WTC11 (cell line): ENCODE results near the gene TMEM100. TPM values are rescaled to one million over a fixed set of nuclear protein-coding genes. Genes with fewer than 3 reads are reported as not detected.

ENCODE experiments used
- ATAC-seq: fragments of 200-7000 bp; cut with Tn5 transposase; 2 replicates; pipeline ENCODE4 v1.10.0; 2021; ENCODE audit warnings: mild to moderate bottlenecking, moderate library complexity
- CTCF ChIA-PET: fragments of 300-600 bp; sonication (Branson Sonifier 250); formaldehyde crosslinking; loops from one replicate; lab custom pipeline; 2021; ENCODE audit warnings: antibody characterized with exemption; lab: Charles Lee
- POLR2A ChIA-PET: fragments of 350-600 bp; sonication (Branson Sonifier 250); formaldehyde crosslinking; loops from one replicate; lab custom pipeline; 2021; ENCODE audit warnings: antibody characterized with exemption; lab: Charles Lee
- DNase-seq: peaks from one replicate; pipeline ENCODE4 v3.0.0; 2021; ENCODE audit warnings: low spot score
- H3K27ac Mint-ChIP-seq: 2 replicates; pipeline ENCODE4 v1.8.0; 2021; ENCODE audit warnings: mixed read lengths
- H3K27me3 Mint-ChIP-seq: 2 replicates; pipeline ENCODE4 v1.8.0; 2021; ENCODE audit warnings: low read depth, mild to moderate bottlenecking, moderate library complexity, mixed read lengths
- H3K36me3 Mint-ChIP-seq: 2 replicates; pipeline ENCODE4 v1.8.0; 2021; ENCODE audit warnings: mixed read lengths
- H3K4me1 Mint-ChIP-seq: 2 replicates; pipeline ENCODE4 v1.8.0; 2022; ENCODE audit warnings: mixed read lengths
- H3K4me3 Mint-ChIP-seq: 2 replicates; pipeline ENCODE4 v1.8.0; 2021; ENCODE audit warnings: mild to moderate bottlenecking, moderate library complexity, mixed read lengths
- H3K9me3 Mint-ChIP-seq: 2 replicates; pipeline ENCODE4 v1.8.0; 2021; ENCODE audit warnings: mixed read lengths
- ARID4B ChIP-seq: sonication (generic); formaldehyde crosslinking; IDR thresholded peaks from 2 replicates; pipeline ENCODE4 v1.8.0; 2023; ENCODE audit warnings: missing genetic modification reagents, mild to moderate bottlenecking, borderline replicate concordance
- ATF3 ChIP-seq: sonication (generic); formaldehyde crosslinking; conservative IDR thresholded peaks from 2 replicates; pipeline ENCODE4 v1.8.1; 2022; ENCODE audit warnings: mild to moderate bottlenecking, missing genetic modification reagents
- CDX4 ChIP-seq: fragments of 250-450 bp; sonication (Bioruptor Pico); IDR thresholded peaks from 2 replicates; pipeline ENCODE4 v1.9.0; 2021; ENCODE audit warnings: moderate library complexity, mild to moderate bottlenecking, inconsistent platforms, borderline replicate concordance
- CREM ChIP-seq: sonication (generic); formaldehyde crosslinking; IDR thresholded peaks from 2 replicates; pipeline ENCODE4 v1.8.1; 2022; ENCODE audit warnings: mild to moderate bottlenecking, missing genetic modification reagents, moderate library complexity
- E2F4 ChIP-seq: sonication (generic); formaldehyde crosslinking; IDR thresholded peaks from 2 replicates; pipeline ENCODE4 v1.8.1; 2022; ENCODE audit warnings: low read depth, mild to moderate bottlenecking, moderate library complexity, missing genetic modification reagents, borderline replicate concordance
- EMX1 ChIP-seq: fragments of 250-450 bp; sonication (Bioruptor Pico); IDR thresholded peaks from 2 replicates; pipeline ENCODE4 v1.8.0; 2021; ENCODE audit warnings: mild to moderate bottlenecking
- ERG ChIP-seq: fragments of 250-450 bp; sonication (Bioruptor Pico); IDR thresholded peaks from 2 replicates; pipeline ENCODE4 v1.8.0; 2021; ENCODE audit warnings: mild to moderate bottlenecking
- GRHL2 ChIP-seq: fragments of 250-450 bp; sonication (Bioruptor Pico); IDR thresholded peaks from 2 replicates; pipeline ENCODE4 v1.8.0; 2022; ENCODE audit warnings: mild to moderate bottlenecking, moderate library complexity; ENCODE audit not compliant: insufficient replicate concordance, severe bottlenecking
- HMGA2 ChIP-seq: fragments of 250-450 bp; sonication (Bioruptor Pico); IDR thresholded peaks from 2 replicates; pipeline ENCODE4 v1.4.0; 2021; ENCODE audit warnings: mild to moderate bottlenecking, moderate library complexity
- IRF2 ChIP-seq: sonication (generic); formaldehyde crosslinking; IDR thresholded peaks from 2 replicates; pipeline ENCODE4 v1.8.0; 2022; ENCODE audit warnings: low read depth, missing genetic modification reagents, borderline replicate concordance
- JUN ChIP-seq: sonication (generic); formaldehyde crosslinking; IDR thresholded peaks from 2 replicates; pipeline ENCODE4 v1.8.0; 2023; ENCODE audit warnings: mild to moderate bottlenecking, missing genetic modification reagents
- KAT7 ChIP-seq: sonication (generic); formaldehyde crosslinking; IDR thresholded peaks from 2 replicates; pipeline ENCODE4 v1.8.1; 2023; ENCODE audit warnings: missing genetic modification reagents, mild to moderate bottlenecking, borderline replicate concordance
- MXD4 ChIP-seq: fragments of 250-450 bp; sonication (Bioruptor Pico); IDR thresholded peaks from 2 replicates; pipeline ENCODE4 v1.8.0; 2021; ENCODE audit warnings: mild to moderate bottlenecking, moderate library complexity, borderline replicate concordance
- NFATC4 ChIP-seq: fragments of 250-450 bp; sonication (Bioruptor Pico); IDR thresholded peaks from 2 replicates; pipeline ENCODE4 v1.9.0; 2021; ENCODE audit warnings: mild to moderate bottlenecking
- NFE2L1 ChIP-seq: sonication (generic); formaldehyde crosslinking; IDR thresholded peaks from 2 replicates; pipeline ENCODE4 v1.8.1; 2023; ENCODE audit warnings: missing genetic modification reagents
- USF1 ChIP-seq: sonication (generic); formaldehyde crosslinking; IDR thresholded peaks from 2 replicates; pipeline ENCODE4 v1.8.0; 2022; ENCODE audit warnings: mild to moderate bottlenecking, missing genetic modification reagents
- ZBTB43 ChIP-seq: sonication (generic); formaldehyde crosslinking; IDR thresholded peaks from 2 replicates; pipeline ENCODE4 v1.8.1; 2023; ENCODE audit warnings: mild to moderate bottlenecking, missing genetic modification reagents
- ZMAT4 ChIP-seq: fragments of 250-450 bp; sonication (Bioruptor Pico); IDR thresholded peaks from 2 replicates; pipeline ENCODE4 v1.9.0; 2021; ENCODE audit warnings: mild to moderate bottlenecking
- ZNF532 ChIP-seq: fragments of 250-450 bp; sonication (Bioruptor Pico); IDR thresholded peaks from 2 replicates; pipeline ENCODE4 v1.9.0; 2021; ENCODE audit warnings: mild to moderate bottlenecking, borderline replicate concordance
- total RNA-seq: library from RNA; stranded (reverse); gene quantifications from 3 replicates; pipeline ENCODE4 v1.2.3, GENCODE V29; 2021

Gene TMEM100
- total RNA-seq, 1 experiment from 2014 or later: 1.1 TPM

GRCh38 chr17:55748841-55749240 lies 26.2 kb upstream of the TMEM100 start (continued):
- TF ChIP-seq NFE2L1 (CRISPR knock-in tag): no peak
- no peak for TF ChIP-seq ARID4B (CRISPR knock-in tag)
- TF ChIP-seq ATF3: no peak
- no peak for TF ChIP-seq IRF2 (CRISPR knock-in tag)
- no peak for TF ChIP-seq USF1 (CRISPR knock-in tag)
- TF ChIP-seq CDX4: no peak
- no peak for TF ChIP-seq ERG
- no peak for TF ChIP-seq E2F4 (CRISPR knock-in tag)

GRCh38 chr17:55747209-55747608 lies 24.5 kb upstream of the TMEM100 start:
- H3K36me3 Mint-ChIP-seq: no peaks in the 10 kb centered on the region
- ATAC-seq (no peak), DNase-seq (no peak)
- ChIA-PET CTCF (interaction anchor here (0.8 kb wide), 1 partner anchor 12 kb away, joined by 3 read pairs; no protein-coding TSS in a partner anchor), POLR2A (no interaction called here)
- H3K9me3 Mint-ChIP-seq: no peaks in the 10 kb centered on the region
- no peaks in the 10 kb centered on the region for H3K27me3 Mint-ChIP-seq
- H3K4me3 Mint-ChIP-seq: no peak overlapping the region
- no peak overlapping the region for H3K27ac Mint-ChIP-seq
- H3K4me1 Mint-ChIP-seq: peaks cover 14% of the 10 kb centered on the region
- TF ChIP-seq EMX1 (CRISPR knock-in tag) (no peak), GRHL2 (CRISPR knock-in tag) (no peak), KAT7 (CRISPR knock-in tag) (no peak), MXD4 (CRISPR knock-in tag) (no peak), NFATC4 (CRISPR knock-in tag) (no peak), ZNF532 (CRISPR knock-in tag) (no peak), ZBTB43 (CRISPR knock-in tag) (no peak), ZMAT4 (CRISPR knock-in tag) (no peak), ERG (no peak), CREM (no peak), JUN (CRISPR knock-in tag) (no peak), HMGA2 (CRISPR knock-in tag) (no peak)
